GM23338 (cell line): ENCODE data around the gene AOPEP. TPM values are rescaled to one million over a fixed set of nuclear protein-coding genes. Genes with fewer than 3 reads are reported as not detected.

ENCODE experiments used
- CREB1 ChIP-seq: fragments of 250-450 bp; sonication (Bioruptor Pico); IDR thresholded peaks from 2 replicates; pipeline ENCODE4 v1.5.0; 2020; ENCODE audit warnings: low read depth, mild to moderate bottlenecking, moderate library complexity
- EZH2 ChIP-seq: fragments of 200-600 bp; sonication (generic); IDR thresholded peaks from one replicate; pipeline ENCODE4 v1.8.0; 2017; ENCODE audit warnings: antibody characterized with exemption, mild to moderate bottlenecking, low read depth; ENCODE audit not compliant: unreplicated experiment
- EZH2phosphoT487 ChIP-seq: fragments of 200-600 bp; sonication (generic); IDR thresholded peaks from one replicate; pipeline ENCODE4 v1.8.1; 2018; ENCODE audit warnings: antibody characterized with exemption; ENCODE audit not compliant: unreplicated experiment
- POLR2AphosphoS5 ChIP-seq: IDR thresholded peaks from 2 replicates; pipeline ENCODE4 v1.6.1; 2016; ENCODE audit warnings: antibody characterized with exemption, low read depth
- STAT1 ChIP-seq: IDR thresholded peaks from one replicate; pipeline ENCODE4 v1.6.1; 2016; ENCODE audit warnings: antibody characterized with exemption; ENCODE audit not compliant: unreplicated experiment
- ZNF114 ChIP-seq: fragments of 250-450 bp; sonication (Bioruptor Pico); IDR thresholded peaks from 2 replicates; pipeline ENCODE4 v1.5.0; 2020; ENCODE audit warnings: mild to moderate bottlenecking, moderate library complexity
- polyA plus RNA-seq: library from polyadenylated mRNA; unstranded; fragments of >200 nt; fragmentation: Nextera tagmentation; extraction: Ambion mirVana; gene quantifications from 2 replicates; pipeline ENCODE4 v1.2.1, GENCODE V29; 2016
- total RNA-seq: library from RNA; depleted of rRNA; stranded (reverse); fragments of >200 nt; shearing (Covaris generic); gene quantifications from 2 replicates; pipeline ENCODE4 v1.2.3, GENCODE V29; 2014
- TF ChIP-seq, protein P1 (sequence below): fragments of 250-450 bp; sonication (Bioruptor Pico); IDR thresholded peaks from 2 replicates; pipeline ENCODE4 v1.5.0; 2020; ENCODE audit warnings: mild to moderate bottlenecking, moderate library complexity
- TF ChIP-seq, protein P2 (sequence below): IDR thresholded peaks from one replicate; pipeline ENCODE4 v1.6.1; 2018; ENCODE audit warnings: antibody characterized with exemption; ENCODE audit not compliant: unreplicated experiment

AOPEP gene
- total and polyA plus RNA-seq, 2 experiments from 2014 or later: 7.0 to 16.5 TPM

DNA sequence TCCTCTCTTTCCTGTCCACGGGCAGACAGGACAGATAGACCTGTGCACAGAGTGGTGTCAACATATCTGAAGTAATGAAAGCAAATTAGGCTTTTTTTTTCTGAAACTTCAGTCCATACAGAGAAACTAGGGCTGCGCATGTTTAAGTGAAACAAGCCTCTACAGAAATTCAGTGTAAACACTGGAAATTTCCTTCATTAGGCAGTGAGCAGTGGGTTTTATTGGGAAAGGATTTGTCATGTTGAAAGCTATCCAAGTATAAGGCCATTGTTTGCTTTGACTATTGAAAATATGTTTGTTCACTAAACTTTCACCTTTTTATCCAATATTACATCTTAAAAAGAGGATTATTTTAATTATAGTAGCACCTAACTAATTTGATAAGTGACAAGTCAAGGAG is 161.2 kb downstream of the AOPEP start (continued):
- TF ChIP-seq, protein P1, sequence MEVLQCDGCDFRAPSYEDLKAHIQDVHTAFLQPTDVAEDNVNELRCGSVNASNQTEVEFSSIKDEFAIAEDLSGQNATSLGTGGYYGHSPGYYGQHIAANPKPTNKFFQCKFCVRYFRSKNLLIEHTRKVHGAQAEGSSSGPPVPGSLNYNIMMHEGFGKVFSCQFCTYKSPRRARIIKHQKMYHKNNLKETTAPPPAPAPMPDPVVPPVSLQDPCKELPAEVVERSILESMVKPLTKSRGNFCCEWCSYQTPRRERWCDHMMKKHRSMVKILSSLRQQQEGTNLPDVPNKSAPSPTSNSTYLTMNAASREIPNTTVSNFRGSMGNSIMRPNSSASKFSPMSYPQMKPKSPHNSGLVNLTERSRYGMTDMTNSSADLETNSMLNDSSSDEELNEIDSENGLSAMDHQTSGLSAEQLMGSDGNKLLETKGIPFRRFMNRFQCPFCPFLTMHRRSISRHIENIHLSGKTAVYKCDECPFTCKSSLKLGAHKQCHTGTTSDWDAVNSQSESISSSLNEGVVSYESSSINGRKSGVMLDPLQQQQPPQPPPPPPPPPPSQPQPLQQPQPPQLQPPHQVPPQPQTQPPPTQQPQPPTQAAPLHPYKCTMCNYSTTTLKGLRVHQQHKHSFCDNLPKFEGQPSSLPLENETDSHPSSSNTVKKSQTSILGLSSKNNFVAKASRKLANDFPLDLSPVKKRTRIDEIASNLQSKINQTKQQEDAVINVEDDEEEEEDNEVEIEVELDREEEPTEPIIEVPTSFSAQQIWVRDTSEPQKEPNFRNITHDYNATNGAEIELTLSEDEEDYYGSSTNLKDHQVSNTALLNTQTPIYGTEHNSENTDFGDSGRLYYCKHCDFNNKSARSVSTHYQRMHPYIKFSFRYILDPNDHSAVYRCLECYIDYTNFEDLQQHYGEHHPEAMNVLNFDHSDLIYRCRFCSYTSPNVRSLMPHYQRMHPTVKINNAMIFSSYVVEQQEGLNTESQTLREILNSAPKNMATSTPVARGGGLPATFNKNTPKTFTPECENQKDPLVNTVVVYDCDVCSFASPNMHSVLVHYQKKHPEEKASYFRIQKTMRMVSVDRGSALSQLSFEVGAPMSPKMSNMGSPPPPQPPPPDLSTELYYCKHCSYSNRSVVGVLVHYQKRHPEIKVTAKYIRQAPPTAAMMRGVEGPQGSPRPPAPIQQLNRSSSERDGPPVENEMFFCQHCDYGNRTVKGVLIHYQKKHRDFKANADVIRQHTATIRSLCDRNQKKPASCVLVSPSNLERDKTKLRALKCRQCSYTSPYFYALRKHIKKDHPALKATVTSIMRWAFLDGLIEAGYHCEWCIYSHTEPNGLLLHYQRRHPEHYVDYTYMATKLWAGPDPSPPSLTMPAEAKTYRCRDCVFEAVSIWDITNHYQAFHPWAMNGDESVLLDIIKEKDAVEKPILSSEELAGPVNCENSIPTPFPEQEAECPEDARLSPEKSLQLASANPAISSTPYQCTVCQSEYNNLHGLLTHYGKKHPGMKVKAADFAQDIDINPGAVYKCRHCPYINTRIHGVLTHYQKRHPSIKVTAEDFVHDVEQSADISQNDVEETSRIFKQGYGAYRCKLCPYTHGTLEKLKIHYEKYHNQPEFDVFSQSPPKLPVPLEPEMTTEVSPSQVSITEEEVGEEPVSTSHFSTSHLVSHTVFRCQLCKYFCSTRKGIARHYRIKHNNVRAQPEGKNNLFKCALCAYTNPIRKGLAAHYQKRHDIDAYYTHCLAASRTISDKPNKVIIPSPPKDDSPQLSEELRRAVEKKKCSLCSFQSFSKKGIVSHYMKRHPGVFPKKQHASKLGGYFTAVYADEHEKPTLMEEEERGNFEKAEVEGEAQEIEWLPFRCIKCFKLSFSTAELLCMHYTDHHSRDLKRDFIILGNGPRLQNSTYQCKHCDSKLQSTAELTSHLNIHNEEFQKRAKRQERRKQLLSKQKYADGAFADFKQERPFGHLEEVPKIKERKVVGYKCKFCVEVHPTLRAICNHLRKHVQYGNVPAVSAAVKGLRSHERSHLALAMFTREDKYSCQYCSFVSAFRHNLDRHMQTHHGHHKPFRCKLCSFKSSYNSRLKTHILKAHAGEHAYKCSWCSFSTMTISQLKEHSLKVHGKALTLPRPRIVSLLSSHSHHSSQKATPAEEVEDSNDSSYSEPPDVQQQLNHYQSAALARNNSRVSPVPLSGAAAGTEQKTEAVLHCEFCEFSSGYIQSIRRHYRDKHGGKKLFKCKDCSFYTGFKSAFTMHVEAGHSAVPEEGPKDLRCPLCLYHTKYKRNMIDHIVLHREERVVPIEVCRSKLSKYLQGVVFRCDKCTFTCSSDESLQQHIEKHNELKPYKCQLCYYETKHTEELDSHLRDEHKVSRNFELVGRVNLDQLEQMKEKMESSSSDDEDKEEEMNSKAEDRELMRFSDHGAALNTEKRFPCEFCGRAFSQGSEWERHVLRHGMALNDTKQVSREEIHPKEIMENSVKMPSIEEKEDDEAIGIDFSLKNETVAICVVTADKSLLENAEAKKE (CRISPR knock-in tag): no peak
- TF ChIP-seq, protein P2, sequence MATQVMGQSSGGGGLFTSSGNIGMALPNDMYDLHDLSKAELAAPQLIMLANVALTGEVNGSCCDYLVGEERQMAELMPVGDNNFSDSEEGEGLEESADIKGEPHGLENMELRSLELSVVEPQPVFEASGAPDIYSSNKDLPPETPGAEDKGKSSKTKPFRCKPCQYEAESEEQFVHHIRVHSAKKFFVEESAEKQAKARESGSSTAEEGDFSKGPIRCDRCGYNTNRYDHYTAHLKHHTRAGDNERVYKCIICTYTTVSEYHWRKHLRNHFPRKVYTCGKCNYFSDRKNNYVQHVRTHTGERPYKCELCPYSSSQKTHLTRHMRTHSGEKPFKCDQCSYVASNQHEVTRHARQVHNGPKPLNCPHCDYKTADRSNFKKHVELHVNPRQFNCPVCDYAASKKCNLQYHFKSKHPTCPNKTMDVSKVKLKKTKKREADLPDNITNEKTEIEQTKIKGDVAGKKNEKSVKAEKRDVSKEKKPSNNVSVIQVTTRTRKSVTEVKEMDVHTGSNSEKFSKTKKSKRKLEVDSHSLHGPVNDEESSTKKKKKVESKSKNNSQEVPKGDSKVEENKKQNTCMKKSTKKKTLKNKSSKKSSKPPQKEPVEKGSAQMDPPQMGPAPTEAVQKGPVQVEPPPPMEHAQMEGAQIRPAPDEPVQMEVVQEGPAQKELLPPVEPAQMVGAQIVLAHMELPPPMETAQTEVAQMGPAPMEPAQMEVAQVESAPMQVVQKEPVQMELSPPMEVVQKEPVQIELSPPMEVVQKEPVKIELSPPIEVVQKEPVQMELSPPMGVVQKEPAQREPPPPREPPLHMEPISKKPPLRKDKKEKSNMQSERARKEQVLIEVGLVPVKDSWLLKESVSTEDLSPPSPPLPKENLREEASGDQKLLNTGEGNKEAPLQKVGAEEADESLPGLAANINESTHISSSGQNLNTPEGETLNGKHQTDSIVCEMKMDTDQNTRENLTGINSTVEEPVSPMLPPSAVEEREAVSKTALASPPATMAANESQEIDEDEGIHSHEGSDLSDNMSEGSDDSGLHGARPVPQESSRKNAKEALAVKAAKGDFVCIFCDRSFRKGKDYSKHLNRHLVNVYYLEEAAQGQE: no peak
- TF ChIP-seq EZH2: no peak
- no peak for TF ChIP-seq POLR2AphosphoS5
- no peak for TF ChIP-seq STAT1
- no peak for TF ChIP-seq CREB1 (CRISPR knock-in tag)
- TF ChIP-seq EZH2phosphoT487: no peak
- TF ChIP-seq ZNF114 (CRISPR knock-in tag): no peak
